NCI-H2227 (cell line): Measurements from ENCODE around the gene RAB30.
A peak's percentile ranks its signal among the peaks of the same experiment; 100 is the strongest.

Experiments
- DNase-seq: peaks from one replicate; lab custom pipeline; 2025; ENCODE audit not compliant: unreplicated experiment; lab: John Stamatoyannopoulos, UW

RAB30 gene

DNA sequence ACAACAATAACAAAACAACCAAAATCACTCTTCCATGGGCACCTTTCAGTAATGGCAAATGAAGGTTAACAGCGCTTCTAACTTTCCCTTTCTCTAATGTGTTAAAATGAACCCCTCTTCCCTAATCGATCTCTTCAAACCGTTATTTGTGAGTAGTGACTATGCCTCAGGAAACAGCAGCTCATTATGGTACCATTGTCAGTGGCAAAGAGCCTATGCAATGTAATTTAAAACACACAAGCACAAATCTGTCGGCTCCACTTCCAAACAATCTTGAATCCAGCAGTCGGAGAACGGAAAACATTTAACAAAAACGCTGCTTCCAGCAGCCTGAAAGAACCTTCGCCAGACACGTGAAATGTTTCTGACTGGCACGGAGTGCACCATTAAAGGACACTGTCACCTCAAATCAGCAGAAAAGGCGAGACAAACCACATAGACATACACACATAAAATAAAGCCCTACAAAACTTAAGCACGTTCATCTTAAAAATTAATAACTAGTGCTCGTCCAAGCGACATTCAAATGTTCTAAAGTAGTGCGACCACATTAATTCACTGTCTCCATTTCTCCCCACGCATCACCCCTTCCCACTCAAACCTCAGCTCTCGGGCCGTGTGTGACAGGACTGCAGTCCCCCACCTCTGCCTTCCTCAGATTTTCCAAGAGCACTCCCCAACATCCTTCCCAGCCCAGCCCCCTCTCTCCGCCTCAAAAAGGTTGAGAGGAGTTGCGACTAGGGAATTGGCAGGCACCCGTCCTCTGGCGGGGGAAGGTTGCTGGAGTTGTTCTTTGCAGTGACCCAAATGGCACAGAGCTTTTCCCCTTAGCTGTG, 748 bp downstream of the RAB30 start:
- DNase-seq: peak; percentile 57

DNA sequence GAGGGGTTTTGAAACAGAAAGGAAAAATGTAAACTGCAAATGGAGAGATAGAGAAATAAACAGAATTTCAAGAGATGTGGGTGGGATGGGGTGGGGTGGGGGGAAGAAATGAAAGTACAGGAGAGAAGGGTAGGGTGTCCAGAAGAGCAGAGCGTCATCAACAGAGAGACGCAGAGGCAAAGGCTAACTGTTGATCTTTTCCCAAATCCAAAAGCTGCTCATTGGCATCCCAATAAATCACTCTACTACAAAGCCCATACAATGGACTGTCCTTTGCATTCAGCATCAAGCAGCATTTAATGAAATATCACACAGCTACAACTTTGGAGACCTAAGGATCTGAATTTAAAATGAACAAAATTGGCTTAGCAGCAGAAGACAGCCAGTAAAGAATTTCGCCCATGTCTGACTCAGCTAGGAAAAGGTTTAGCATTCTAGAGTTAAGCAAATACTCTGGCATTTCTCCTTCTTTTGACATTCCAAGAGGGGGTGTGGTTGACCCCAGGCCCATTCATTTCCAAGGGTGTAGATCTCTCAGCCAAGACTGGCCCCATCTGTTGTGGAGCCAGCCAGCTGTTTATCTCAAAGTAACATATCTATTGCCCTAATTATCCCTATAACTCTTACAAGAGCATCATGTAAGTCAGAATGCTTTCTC, 1.5 kb downstream of the RAB30 start:
- DNase-seq: peak; percentile 57

DNA sequence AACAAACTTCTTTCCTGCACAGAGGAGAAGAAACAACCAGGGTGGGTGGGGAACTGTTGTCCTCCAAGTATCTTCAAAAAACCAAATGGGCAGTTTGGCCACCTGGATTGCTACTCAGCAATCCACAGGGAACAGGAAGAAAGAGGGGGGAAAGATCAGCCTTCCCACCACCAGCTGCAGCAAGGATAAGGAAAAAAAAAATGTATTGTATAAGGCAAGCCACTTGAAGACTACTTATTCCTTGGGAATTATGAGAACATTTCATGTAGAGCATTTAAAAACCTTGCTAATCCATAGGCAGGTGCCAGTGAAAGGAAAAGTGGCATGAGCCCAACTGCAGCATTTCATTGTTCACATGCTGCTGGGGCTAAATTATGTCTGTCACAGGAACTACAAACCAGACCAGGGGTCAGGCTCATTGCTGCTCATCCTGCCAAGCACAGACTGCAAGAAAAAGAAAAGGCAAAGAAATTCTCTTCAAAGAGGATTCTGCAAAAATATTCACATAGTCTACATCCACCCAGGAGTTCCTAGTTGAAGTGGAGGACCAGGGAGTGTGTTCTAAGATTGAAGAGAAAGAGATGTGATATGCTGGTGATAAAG, 2.2 kb downstream of the RAB30 start:
- DNase-seq: peak; percentile 22

DNA sequence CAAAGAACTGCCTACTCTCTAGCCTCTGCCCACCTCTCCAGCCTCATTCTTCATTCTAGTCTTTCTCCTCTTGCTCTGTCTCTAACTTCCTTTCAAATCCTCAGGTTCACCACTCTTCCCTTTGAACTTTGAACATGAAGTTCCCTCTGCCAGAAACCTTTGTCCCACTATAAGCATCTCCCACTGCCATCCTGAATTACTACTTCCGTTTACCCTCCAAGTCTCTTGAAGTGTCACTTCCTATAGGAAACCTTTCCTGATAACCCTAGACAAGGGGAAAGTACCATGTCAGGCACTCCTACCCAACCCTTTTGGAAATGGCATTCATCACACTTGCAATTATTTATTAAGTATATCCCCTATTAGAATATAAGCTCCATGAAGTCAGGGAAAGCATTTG, 3.1 kb downstream of the RAB30 start:
- no peak for DNase-seq

DNA sequence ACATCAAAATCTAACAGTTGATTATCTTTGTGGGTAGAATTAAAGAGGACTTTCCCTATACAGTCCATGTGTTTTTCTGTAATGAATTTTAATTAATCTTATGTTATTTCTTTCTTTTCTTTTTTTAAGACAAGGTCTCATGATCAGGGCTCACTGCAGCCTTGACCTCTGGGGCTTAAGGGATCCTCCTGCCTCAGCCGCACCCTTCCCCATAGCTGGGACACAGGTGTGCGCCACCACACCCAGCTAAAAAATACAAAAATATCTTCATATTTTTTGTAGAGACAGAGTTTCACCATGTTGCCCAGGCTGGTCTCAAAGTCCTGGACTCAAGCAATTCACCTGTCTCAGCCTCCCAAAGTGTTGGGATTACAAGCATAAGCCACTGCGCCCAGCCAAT, 7.7 kb downstream of the RAB30 start:
- no peak for DNase-seq

DNA sequence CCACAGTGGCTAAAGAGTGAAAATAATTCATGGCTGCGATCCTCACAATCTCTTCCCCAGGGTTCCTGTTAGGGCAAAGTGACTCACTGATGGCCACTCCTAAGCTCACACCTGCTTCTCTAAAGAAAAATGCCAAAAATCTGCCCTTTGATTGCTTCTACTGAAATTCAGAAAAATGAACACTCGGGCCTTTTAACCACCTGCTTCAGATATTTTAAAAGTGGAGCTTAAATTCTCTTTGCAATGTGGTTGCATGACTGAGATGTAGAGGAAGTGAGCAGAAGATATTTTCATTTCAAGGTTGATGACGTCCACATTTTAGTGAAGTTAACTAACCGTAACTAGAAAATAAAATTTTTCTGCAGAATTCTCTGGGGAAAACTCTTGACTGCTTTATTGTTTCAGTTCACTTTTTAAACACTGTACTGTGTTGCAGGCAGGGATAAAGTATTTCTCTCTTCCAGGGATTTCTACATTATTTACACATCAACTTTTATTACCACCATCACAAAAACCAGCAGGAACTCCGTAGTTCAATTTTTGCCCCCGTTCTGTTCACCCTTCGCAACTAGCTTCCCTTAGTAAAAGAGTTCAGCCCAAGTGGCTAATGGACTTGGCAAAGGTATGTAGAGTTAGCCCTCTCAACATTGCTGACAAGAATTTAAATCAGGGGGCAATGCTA, 8.5 kb downstream of the RAB30 start:
- DNase-seq: no peak

DNA sequence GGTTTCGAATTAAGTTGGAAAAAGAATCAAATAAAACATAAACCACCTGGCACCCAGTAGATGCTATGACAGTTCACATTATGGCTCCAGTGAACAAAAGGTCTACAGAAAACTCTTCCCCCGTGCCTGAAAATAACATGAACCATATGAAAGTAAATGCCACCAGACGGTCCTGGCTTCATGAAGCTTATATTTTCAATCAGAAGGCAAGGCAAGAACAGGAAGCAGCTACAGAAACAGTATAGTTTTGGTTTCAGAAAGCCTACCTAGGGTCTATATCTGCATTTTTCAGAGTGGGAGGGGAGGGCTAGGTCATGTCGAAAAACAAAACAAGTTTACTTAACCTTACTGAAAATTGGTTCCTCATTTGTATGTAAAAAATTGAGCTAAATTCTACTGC, 9.8 kb downstream of the RAB30 start:
- DNase-seq: no peak

DNA sequence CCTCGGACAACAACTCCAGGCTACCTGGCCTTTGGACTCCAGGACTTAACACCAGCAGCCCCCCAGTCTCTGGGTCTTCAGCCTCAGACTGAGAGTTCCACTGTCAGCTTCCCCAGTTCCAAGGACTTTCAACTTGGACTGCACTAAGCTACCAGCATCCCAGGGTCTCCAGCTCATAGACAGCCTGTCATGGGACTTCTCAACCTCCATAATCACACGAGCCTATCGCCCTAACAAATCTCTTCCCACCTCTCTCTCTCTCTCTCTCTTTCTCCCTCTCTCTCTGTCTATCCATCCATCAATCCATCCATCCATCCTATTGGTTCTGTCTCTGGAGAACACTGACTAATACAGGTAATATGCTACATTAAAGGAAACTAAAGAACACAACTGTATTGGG, 10.7 kb downstream of the RAB30 start:
- DNase-seq: no peak

DNA sequence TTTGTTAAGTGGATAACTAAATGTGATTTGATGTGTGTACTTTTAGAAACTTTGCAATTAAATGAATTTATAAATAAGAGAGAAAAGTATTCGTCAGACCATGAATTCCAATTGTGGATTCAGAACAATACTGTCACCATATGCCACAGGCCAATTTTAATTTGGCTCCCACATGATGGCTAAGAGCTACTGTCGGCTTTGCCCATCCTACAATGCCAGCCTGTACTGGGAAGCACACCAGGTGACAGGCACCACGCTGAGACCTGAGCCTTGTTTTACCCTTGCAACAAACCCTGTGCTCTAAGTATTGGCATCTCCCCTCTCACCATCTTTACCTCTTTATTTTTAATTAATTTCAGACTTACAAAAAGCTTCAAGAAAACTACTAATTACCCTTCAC, 14.0 kb downstream of the RAB30 start:
- no peak for DNase-seq

DNA sequence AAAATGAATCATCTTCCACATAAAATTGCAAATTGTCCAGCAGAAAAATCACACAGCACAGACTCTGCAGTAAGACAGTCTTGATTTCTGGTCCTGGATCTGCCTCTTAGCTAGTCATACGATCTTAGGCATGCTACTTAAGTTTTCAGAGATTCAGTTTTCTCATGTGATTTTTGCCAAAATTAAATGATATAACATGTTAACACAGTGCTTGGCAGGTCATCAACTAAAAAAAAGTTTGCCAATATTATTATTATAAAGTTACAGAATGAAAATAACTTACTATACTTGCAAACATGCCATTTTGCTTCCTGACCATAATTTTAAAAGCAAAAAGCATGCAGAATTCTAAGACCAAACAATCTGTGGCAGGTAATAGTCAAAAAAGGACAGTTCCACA, 15.1 kb downstream of the RAB30 start:
- DNase-seq: no peak

DNA sequence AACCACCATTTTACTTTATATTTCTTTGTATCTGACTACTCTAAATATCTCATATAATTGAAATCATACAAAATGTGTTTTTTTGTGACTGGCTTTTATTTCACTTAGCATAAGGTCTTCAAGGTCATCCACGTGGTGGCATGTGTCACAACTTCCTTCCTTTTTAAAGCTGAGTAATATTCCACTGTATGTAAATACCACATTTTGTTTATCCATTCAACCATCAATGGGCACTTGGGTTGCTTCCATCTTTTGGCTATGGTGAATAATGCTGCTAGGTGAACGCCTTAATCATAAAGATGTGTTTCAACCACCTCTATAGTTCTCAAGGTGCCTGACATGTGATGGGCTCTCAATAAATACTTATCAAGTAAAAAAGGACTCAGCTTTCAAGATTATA, 15.5 kb downstream of the RAB30 start:
- no peak for DNase-seq

DNA sequence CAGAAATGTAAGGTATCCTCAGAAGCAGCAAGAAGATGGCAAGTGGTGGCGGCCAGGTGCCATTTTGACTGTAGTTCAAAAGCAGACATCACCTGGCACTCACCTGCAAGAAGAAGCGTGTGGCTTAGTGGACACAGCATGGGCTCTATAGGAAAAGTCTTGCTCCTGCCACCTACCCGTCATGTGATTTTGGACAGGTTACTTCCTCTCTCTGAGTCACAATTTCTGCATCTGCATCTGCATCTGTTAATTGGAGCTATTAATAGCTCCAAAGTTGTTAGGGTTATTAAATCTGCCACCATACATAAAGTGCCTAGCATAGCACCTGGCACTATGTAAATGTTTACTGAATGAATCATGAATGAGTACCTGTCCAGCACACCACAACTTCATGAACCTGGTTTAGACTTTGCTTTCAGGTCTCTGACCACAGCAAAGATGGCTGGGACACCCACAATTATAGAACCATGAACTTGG, 16.8 kb downstream of the RAB30 start:
- DNase-seq: no peak

DNA sequence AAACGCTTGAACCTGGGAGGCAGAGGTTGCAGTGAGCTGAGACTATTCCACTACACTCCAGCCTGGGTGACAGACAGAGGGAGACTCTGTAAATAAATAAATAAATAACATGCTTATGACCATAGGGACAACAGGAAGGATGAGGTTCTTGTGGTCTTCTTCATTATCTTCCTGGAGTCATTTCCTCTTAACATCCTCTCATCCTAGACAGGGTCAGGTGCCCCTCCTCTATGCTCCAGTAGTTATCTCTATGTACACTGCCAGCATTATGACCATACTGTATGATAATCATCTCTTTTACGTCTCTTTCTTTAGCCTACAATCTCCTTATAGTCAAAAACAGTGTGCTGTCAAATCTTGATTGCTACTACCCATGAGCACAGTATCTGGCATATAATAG, 17.7 kb downstream of the RAB30 start:
- DNase-seq: no peak

DNA sequence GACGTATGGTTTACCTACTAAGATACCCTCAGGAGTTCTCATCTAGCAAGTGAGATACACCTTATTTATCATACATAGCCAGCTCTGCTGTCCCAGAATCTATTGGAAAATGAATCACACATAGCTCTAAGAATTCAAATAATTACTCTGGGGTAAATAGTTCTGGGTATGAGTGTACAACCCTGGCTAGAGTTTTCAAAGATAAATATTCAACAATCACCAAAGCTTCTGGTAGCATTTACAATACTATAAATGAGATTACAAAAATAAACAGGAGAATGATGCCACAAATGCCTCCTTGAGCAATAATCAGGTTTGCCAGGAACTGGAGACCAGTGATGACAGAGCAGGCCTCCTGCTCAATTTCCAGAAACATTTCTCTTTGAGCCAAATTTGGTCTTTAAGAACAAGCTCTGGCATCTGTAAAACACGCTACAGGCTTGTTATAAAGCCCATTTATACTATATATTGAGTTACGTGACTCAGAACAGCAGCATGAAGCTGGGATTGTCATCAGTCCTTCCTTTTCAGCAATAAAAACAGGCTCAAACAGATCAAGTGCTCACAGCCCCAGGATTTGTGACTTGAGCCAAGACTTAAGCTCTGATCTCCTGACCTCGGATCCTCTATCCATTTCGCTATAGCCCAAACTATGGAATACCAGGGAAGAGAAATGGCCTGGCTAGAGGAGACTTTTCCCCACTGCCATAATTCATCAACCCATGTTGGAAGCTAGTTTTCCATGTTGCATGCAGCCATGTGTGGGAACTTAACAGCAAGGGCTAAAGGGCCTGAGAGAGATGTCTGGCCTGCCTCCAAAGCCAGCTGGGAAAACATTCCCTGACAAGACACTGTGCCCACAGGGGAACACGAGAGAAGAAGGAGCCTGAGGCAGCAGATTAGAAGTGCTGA, 19.7 kb downstream of the RAB30 start:
- DNase-seq: no peak

DNA sequence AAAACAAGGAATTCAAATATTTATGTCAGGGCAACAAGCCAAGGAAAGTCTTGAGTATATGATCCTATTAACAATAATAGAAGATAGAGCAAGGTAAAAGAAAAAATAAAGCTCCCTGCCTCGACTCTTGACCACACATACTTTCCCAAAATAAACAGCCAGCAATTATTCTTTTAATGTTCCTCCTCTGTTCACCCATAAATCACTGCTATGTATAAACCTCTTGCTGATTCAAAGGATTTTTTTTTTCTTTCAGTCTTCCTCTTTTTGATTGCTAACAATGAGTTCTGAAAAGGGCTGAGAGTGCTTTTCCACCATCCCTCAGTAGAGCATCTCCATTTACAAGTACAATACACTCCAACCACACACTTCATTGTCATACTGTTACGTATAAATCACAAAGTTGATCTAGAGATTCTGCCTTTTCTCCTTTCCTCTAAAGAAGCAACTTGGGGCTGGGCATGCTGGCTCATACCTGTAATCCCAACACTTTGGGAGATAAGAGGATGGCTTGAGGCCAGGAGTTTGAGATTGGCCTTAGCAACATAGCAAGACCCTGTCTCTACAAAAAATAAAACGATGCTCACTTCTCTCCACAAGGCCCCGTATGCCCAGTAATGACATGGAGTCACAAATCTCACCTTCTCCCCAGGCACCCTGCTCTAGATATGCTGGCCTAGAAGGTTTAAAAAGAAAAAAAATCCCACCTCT, 24.0 kb downstream of the RAB30 start:
- peak; percentile 2 for DNase-seq

DNA sequence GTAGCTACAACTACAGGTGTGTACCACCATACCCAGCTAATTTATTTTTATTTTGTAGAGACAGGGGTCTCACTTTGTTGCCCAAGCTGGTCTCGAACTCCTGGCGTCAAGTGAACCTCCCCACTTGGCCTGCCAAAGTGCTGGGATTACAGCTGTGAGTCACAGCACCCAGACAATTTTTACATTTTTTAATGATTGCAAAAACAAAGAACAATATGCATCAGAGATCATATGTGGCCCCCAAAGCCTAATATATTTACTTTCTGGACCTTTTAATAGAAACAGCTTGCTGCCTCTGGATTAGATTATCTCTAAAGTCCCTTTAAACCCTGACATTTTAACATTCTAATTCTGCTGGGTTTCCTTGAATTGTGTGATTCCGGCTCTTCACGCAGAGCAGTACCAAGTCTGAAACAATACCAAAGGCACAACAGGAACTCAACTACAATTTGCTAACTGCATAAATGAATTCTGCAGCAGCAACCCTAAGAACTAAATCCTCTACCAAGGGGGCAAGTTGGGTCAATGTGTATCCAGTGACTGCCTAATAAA, 25.0 kb downstream of the RAB30 start:
- DNase-seq: no peak

DNA sequence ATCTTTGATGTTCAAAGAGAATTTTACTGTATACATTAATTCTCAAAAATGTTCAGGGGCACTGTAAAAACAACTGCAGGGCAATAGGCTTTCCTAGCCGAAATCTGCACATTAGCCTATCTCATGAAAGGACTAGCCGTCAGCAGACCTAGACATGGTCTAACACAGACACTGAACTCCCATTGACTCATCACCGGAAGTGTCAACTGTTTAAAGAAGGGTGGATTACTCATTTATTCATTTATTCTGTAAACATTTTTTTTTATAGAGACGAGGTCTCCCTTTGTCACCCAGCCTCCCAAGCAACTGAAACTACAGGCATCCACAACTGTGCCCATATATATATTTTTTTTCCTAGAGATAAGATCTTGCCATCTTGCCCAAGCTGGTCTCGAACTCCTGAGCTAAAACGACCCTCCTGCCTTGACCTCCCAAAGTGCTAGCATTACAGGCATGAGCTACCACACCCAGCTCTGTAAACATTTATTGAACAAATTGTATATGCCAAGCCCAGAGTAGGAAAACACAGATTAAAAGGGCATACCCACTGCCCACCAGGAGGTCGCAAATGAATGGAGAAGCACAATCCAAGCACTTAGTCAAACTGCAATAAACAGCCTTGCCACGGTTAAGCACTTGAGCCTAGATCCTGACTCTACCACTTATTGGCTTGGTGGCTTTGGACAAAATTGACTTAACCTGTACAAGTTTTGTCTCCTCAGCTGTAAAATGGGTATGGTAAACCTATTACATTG, 26.6 kb downstream of the RAB30 start:
- DNase-seq: no peak

DNA sequence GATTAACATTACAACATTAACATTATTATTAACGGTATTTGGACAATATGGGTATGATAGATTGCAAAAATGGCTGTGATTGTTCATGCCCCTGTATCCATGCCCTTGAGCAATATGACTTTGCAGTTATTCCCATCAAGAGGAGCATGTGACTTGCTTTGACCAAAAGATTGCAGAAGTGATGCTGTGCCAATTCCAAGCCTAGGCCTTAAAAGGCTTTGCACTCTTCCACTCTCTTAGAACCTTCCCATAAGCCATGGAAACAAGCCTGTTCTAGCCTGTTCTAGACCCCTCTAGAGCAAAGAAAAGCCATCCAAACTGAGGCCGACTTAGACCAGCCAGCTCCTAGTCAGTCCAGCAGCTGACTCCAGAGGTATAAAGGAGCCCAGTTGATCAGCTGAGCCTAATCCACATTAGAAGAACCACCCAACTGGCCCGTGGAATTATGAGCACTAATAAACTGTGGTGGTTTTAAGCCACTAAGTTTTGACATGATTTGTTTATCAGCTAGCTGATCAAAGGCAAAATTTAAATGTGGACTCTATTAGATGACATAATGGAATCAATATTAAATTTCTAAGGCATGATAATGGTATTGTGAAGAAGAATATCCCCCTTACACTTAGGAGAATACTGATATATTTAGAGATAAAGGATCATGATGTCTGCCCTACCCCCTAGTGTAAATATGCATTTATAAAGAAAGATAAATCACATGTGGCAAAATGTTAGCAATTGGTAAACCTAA, 28.6 kb downstream of the RAB30 start:
- no peak for DNase-seq
